ENCODE results near the gene RPA3.

The RPA3 gene

DNA sequence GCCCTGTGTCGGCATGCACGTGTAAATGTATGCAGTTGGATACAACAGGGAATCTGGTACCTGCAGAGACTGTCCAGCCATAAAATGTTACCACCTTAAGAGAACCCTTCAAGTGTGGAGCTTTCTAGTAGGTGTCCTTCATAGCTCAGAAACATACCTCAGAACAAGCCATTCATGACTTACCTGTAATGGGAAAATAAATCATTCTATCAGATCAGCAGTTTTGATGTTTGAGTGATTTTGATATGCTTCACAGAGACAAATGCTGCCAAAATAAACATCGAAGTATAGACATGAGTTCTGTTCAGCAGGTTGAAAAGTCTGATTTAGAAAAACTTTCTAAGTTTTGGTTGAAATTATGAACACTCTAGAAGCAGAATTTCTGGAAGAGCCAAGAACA is 111.4 kb downstream of the RPA3 start:
- DNase-seq (ENCODE audit: low spot score) = no peak

GRCh38 chr7:7596176-7596575 is 122.2 kb downstream of the RPA3 start:
- DNase-seq (ENCODE audit: low spot score) = no peak

DNA sequence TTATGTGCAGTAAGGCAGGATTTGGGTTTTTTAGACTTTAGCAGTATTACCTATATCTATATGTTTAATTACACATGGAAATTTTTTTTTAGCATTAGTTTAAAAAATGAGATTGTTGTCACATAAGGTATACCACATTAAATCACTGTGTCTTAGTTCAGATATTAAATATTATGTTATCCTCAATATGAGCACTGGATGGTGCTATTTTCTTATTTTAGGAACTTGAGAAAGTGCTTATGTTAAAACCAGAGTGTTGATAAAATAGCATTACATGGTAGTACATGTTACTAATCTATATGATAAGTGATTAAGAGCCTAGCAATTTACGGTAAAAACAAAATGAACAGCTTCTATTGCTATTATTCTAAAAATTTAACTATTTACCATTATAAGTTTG is 123.0 kb downstream of the RPA3 start:
- DNase-seq (ENCODE audit: low spot score) = peak; percentile 52
